Osteoblast (primary cell): ENCODE data around the gene GPRIN2. TPM values are rescaled to one million over a fixed set of nuclear protein-coding genes. Genes with fewer than 3 reads are reported as not detected.
A peak's percentile ranks its signal among the peaks of the same experiment; 100 is the strongest.

Source experiments
- DNase-seq: peaks from one replicate; pipeline ENCODE4 v3.0.0; 2011; ENCODE audit warnings: low spot score, mixed read lengths; ENCODE audit not compliant: insufficient read length; ENCODE audit errors: missing footprints
- H2AFZ ChIP-seq: 2 replicates; pipeline ENCODE4 v1.6.0; 2011; ENCODE audit warnings: mild to moderate bottlenecking, low read length
- H3K27ac ChIP-seq: 2 replicates; pipeline ENCODE4 v1.5.1; 2011; ENCODE audit warnings: mild to moderate bottlenecking, low read depth, low read length, moderate library complexity
- H3K27me3 ChIP-seq: 2 replicates; pipeline ENCODE4 v1.6.0; 2012; ENCODE audit warnings: mild to moderate bottlenecking, control low read depth, inconsistent platforms, low read length, moderate library complexity; ENCODE audit not compliant: insufficient read depth
- H3K36me3 ChIP-seq: 2 replicates; pipeline ENCODE4 v1.5.1; 2011; ENCODE audit warnings: mild to moderate bottlenecking, low read length, control low read depth, moderate library complexity; ENCODE audit not compliant: insufficient read depth
- H3K4me1 ChIP-seq: 2 replicates; pipeline ENCODE4 v1.5.1; 2011; ENCODE audit warnings: mild to moderate bottlenecking, low read length, control low read depth, moderate library complexity; ENCODE audit not compliant: insufficient read depth
- H3K4me2 ChIP-seq: 2 replicates; pipeline ENCODE4 v1.6.0; 2011; ENCODE audit warnings: mild to moderate bottlenecking, low read length; ENCODE audit not compliant: insufficient read depth
- H3K4me3 ChIP-seq: fragments of 200-600 bp; sonication (generic); 3 replicates; pipeline ENCODE4 v1.5.1; 2012; ENCODE audit warnings: mild to moderate bottlenecking, low read length, inconsistent platforms; ENCODE audit not compliant: insufficient read depth
- H3K79me2 ChIP-seq: 2 replicates; pipeline ENCODE4 v1.6.0; 2012; ENCODE audit warnings: mild to moderate bottlenecking, low read length, control low read depth, inconsistent platforms; ENCODE audit not compliant: insufficient read depth
- H3K9me3 ChIP-seq: 2 replicates; pipeline ENCODE4 v1.5.1; 2011; ENCODE audit warnings: low read depth, low read length, control low read depth
- H4K20me1 ChIP-seq: 2 replicates; pipeline ENCODE4 v1.6.0; 2012; ENCODE audit warnings: mild to moderate bottlenecking, low read length, control low read depth; ENCODE audit not compliant: insufficient read depth
- total RNA-seq: library from RNA; depleted of rRNA; stranded (reverse); fragments of >200 nt; gene quantifications from 2 replicates; pipeline ENCODE4 v1.2.3, GENCODE V29; 2012
- TF ChIP-seq, protein P1 (sequence below): IDR thresholded peaks from 2 replicates; pipeline ENCODE4 v1.5.1; 2011; ENCODE audit warnings: mild to moderate bottlenecking, low read depth, low read length, moderate library complexity; ENCODE audit errors: extremely low read depth

Gene GPRIN2
- total RNA-seq, 1 donor: not detected

DNA sequence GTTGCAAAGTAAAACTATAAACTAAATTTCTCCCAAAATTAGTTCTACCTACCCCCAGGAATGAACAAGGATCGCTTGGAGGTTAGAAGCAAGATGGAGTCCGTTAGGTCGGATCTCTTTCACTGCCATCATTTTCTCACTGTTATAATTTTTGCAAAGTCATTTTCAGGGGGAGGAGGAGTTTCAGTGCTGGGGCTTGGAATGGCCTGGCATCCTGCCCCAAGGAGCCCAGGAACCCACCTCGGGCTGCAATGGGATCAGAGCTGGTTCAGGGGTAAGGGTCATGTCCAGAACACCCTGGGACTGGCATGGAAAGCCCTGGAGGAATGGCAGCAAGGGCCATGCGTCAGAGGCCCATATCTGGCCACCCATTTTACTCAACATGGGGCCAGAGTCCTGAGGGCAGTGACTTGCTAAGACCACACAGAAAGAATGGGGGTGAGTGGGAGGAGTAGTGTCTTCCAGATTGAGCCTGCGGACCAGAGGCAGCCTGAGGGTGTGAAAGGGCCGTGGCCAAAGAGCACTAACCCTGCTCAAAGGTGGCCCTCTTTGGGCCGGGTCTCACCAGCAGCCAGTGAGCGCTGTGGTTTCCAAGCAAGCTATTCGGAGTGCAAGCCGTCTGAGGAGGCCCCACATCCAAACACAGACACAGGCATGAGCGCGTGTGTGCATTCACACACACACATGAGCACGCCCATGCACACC, 31.8 kb downstream of the GPRIN2 start:
- Histone ChIP-seq H2AFZ (peak overlapping the region; percentile 11), H3K27ac (peak overlapping the region; percentile 67), H4K20me1 (no peaks in the 10 kb centered on the region), H3K4me3 (no peak overlapping the region), H3K79me2 (no peaks in the 10 kb centered on the region), H3K4me2 (peak overlapping the region; percentile 24), H3K4me1 (peaks cover 32% of the 10 kb centered on the region), H3K9me3 (no peaks in the 10 kb centered on the region), H3K36me3 (no peaks in the 10 kb centered on the region), H3K27me3 (no peaks in the 10 kb centered on the region)
- TF ChIP-seq, protein P1, sequence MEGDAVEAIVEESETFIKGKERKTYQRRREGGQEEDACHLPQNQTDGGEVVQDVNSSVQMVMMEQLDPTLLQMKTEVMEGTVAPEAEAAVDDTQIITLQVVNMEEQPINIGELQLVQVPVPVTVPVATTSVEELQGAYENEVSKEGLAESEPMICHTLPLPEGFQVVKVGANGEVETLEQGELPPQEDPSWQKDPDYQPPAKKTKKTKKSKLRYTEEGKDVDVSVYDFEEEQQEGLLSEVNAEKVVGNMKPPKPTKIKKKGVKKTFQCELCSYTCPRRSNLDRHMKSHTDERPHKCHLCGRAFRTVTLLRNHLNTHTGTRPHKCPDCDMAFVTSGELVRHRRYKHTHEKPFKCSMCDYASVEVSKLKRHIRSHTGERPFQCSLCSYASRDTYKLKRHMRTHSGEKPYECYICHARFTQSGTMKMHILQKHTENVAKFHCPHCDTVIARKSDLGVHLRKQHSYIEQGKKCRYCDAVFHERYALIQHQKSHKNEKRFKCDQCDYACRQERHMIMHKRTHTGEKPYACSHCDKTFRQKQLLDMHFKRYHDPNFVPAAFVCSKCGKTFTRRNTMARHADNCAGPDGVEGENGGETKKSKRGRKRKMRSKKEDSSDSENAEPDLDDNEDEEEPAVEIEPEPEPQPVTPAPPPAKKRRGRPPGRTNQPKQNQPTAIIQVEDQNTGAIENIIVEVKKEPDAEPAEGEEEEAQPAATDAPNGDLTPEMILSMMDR: no peak
- DNase-seq: peak; percentile 89

DNA sequence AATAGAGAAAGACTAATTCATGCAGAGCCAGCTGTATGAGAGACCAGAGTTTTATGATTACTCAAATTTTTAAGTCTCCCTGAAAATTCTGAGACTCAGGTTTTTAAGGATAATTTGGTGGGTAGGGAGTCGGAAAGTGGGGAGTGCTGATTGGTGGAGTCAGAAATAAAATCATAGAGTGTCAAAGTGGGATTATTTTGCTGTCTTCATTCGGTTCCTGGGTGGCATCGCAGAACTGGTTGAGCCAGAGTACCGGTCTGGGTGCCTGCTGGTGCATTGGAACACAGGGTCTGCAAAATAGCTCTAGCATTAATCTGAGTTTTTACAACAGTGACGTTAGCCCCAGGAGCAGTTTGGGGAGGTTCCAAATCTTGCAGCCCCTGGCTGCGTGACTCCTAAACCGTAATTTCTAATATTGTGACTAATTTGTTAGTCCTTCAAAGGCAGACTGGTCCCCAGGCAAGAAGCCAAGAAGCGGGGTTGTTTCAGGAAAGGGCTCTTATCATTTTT, 32.4 kb downstream of the GPRIN2 start:
- Histone ChIP-seq H3K9me3 (no peaks in the 10 kb centered on the region), H3K27ac (peak overlapping the region; percentile 67), H3K27me3 (no peaks in the 10 kb centered on the region), H2AFZ (peak overlapping the region; percentile 11), H3K4me2 (peak overlapping the region; percentile 24), H3K36me3 (no peaks in the 10 kb centered on the region), H3K4me1 (peaks cover 30% of the 10 kb centered on the region), H3K79me2 (no peaks in the 10 kb centered on the region), H4K20me1 (no peaks in the 10 kb centered on the region), H3K4me3 (no peak overlapping the region)
- TF ChIP-seq, protein P1: no peak
- peak; percentile 86 for DNase-seq

DNA sequence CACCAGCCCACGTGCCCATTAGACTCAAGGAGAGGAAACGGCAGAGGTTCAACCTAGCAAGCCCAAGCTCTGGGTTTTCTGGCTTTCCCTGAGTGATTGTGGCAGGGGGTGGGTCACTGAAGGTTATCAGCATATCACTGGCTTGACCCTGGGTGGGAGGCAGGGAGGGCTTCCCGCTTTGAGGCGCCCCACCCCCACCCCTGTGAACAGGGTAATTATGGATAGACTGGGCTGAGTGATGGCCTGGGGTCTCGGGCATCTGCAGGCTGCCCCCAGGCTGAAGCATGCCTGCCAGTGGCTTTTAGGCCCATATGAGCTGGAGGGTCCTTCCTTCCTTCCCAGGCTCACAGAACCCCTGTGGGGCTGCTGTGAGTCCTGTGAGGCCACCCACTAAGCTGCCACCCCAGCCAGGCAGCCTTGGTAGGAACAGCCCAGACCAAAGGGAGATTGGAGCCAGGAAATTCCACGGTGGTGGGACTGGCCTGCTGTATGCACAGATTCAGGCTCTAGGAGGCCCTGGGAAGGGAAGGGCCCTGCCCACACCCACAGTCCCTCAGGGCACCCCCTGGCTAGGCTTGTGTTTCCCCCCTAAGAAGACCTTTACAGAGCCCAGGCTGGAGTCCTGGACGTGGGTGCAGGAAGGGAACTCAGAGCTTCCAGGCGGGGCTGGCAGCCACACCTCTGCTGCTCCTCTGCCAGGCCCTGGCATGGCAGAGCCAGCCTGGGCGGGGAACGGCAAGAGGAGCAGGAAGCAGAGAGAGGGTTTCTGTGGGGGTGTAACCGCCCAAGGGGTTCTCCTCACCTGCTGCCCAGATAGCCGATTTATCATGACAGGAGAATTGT, 33.1 kb downstream of the GPRIN2 start:
- H3K27ac ChIP-seq: peak overlapping the region; percentile 67
- TF ChIP-seq, protein P1: no peak
- H3K9me3 ChIP-seq: no peaks in the 10 kb centered on the region
- H3K4me3 ChIP-seq: no peak overlapping the region
- no peaks in the 10 kb centered on the region for H3K36me3 ChIP-seq
- H4K20me1 ChIP-seq: no peaks in the 10 kb centered on the region
- H2AFZ ChIP-seq: peak overlapping the region; percentile 59
- DNase-seq: peak; percentile 82
- H3K79me2 ChIP-seq: no peaks in the 10 kb centered on the region
- peaks cover 30% of the 10 kb centered on the region for H3K4me1 ChIP-seq
- no peaks in the 10 kb centered on the region for H3K27me3 ChIP-seq
- peak overlapping the region; percentile 24 for H3K4me2 ChIP-seq
